ENCODE data around the gene C19orf67.

The C19orf67 gene

GRCh38 chr19:14085309-14085995, at the start of gene C19orf67:
Gene C19orf67, minus strand, starts transcription at chr19:14085783. Its CDS starts 156 bp downstream, at chr19:14085627.
- no peak for TF ChIP-seq CTCF (IDR thresholded peaks at IDR 0.05; ENCODE audit: extremely low read depth, missing control alignments)
- no peak for DNase-seq (ENCODE audit: low spot score)

- no peak for TF ChIP-seq CTCF (IDR thresholded peaks at IDR 0.05; ENCODE audit: extremely low read depth, missing control alignments)
- no peak for DNase-seq (ENCODE audit: low spot score)
Measured at GRCh38 chr19:14135355-14135754, 49.8 kb upstream of the C19orf67 start.

- no peak for TF ChIP-seq CTCF (IDR thresholded peaks at IDR 0.05; ENCODE audit: extremely low read depth, missing control alignments)
- DNase-seq (ENCODE audit: low spot score), result no peak
Measured at GRCh38 chr19:14127929-14128509, 42.4 kb upstream of the C19orf67 start.

GRCh38 chr19:14127176-14127575, 41.6 kb upstream of the C19orf67 start:
- DNase-seq (ENCODE audit: low spot score), result no peak
- no peak for TF ChIP-seq CTCF (IDR thresholded peaks at IDR 0.05; ENCODE audit: extremely low read depth, missing control alignments)

- DNase-seq (ENCODE audit: low spot score), result no peak
- TF ChIP-seq CTCF (IDR thresholded peaks at IDR 0.05; ENCODE audit: extremely low read depth, missing control alignments), result no peak
Measured at GRCh38 chr19:14122924-14123323, 37.3 kb upstream of the C19orf67 start.

- no peak for TF ChIP-seq CTCF (IDR thresholded peaks at IDR 0.05; ENCODE audit: extremely low read depth, missing control alignments)
- DNase-seq (ENCODE audit: low spot score), result no peak
Measured at GRCh38 chr19:14120497-14120780, 34.9 kb upstream of the C19orf67 start.

- no peak for DNase-seq (ENCODE audit: low spot score)
- no peak for TF ChIP-seq CTCF (IDR thresholded peaks at IDR 0.05; ENCODE audit: extremely low read depth, missing control alignments)
Measured at GRCh38 chr19:14119644-14120496, 34.3 kb upstream of the C19orf67 start.

All from GM20000 (cell line).